Rectal smooth muscle tissue (tissue), 1 donor: ENCODE data around the gene PCDHB5.
"Not testable (repeated sequence)": the region's sequence is repeated elsewhere in the genome, so short reads cannot be mapped to it uniquely, and the experiment has no call there.

Source experiments
- H3K27ac ChIP-seq: one replicate; pipeline ENCODE4 v1.7.0; 2013; ENCODE audit warnings: low read depth, low read length, inconsistent platforms
- H3K27me3 ChIP-seq: one replicate; pipeline ENCODE4 v1.7.0; 2013; ENCODE audit warnings: low read length; ENCODE audit not compliant: control insufficient read depth, insufficient read depth
- H3K36me3 ChIP-seq: one replicate; pipeline ENCODE4 v1.7.0; 2013; ENCODE audit warnings: low read length; ENCODE audit not compliant: control insufficient read depth, insufficient read depth
- H3K4me1 ChIP-seq: one replicate; pipeline ENCODE4 v1.7.0; 2013; ENCODE audit warnings: low read length; ENCODE audit not compliant: control insufficient read depth, insufficient read depth
- H3K4me3 ChIP-seq: one replicate; pipeline ENCODE4 v1.7.0; 2013; ENCODE audit warnings: low read length
- H3K9ac ChIP-seq: one replicate; pipeline ENCODE4 v1.7.0; 2013; ENCODE audit warnings: low read length

Gene PCDHB5

GRCh38 chr5:141157901-141158300, 22.9 kb downstream of the PCDHB5 start:
- not testable (repeated sequence) for H3K4me3 ChIP-seq, H3K4me1 ChIP-seq, H3K27ac ChIP-seq, H3K36me3 ChIP-seq, H3K9ac ChIP-seq, H3K27me3 ChIP-seq

GRCh38 chr5:141172381-141173204, 37.6 kb downstream of the PCDHB5 start, which contains the start of gene PCDHB7:
PCDHB7 (plus strand) TSS chr5:141172644; CDS start chr5:141172836, 192 bp downstream.
- H3K4me3 ChIP-seq, result peak within 1 kb of the TSS; percentile 46
- H3K36me3 ChIP-seq, result no peaks in the 10 kb centered on the region
- H3K27ac ChIP-seq, result no peak within 1 kb of the TSS
- peaks cover 3% of the 10 kb centered on the region for H3K27me3 ChIP-seq
- H3K4me1 ChIP-seq, result no peaks in the 10 kb centered on the region
- H3K9ac ChIP-seq, result no peak within 1 kb of the TSS

GRCh38 chr5:141174291-141175104, 39.5 kb downstream of the PCDHB5 start:
- H3K27me3 ChIP-seq, H3K4me3 ChIP-seq, H3K9ac ChIP-seq, H3K27ac ChIP-seq, H3K36me3 ChIP-seq, H3K4me1 ChIP-seq: not testable (repeated sequence)

- no peak overlapping the region for H3K4me3 ChIP-seq
- peaks cover 3% of the 10 kb centered on the region for H3K27me3 ChIP-seq
Measured at GRCh38 chr5:141175933-141176332, 40.9 kb downstream of the PCDHB5 start.

GRCh38 chr5:141177577-141178191, 42.7 kb downstream of the PCDHB5 start, which contains the start of gene PCDHB8:
PCDHB8 (plus strand) TSS chr5:141177790; CDS start chr5:141178035, 245 bp downstream.
- H3K4me1 ChIP-seq, H3K27me3 ChIP-seq, H3K9ac ChIP-seq, H3K4me3 ChIP-seq, H3K36me3 ChIP-seq, H3K27ac ChIP-seq: not testable (repeated sequence)

More at GRCh38 chr5:141175933-141176332, 40.9 kb downstream of the PCDHB5 start:
- Histone ChIP-seq H3K36me3 (no peaks in the 10 kb centered on the region), H3K9ac (no peak overlapping the region), H3K4me1 (no peaks in the 10 kb centered on the region), H3K27ac (no peak overlapping the region)

- not testable (repeated sequence) for H3K27ac ChIP-seq, H3K4me1 ChIP-seq, H3K4me3 ChIP-seq, H3K36me3 ChIP-seq, H3K9ac ChIP-seq, H3K27me3 ChIP-seq
Measured at GRCh38 chr5:141179371-141179770, 44.4 kb downstream of the PCDHB5 start.

GRCh38 chr5:141179876-141180275, 44.9 kb downstream of the PCDHB5 start:
- H3K36me3 ChIP-seq, H3K27ac ChIP-seq, H3K4me1 ChIP-seq, H3K4me3 ChIP-seq, H3K9ac ChIP-seq, H3K27me3 ChIP-seq: not testable (repeated sequence)

- Histone ChIP-seq H3K9ac (no peak overlapping the region), H3K27ac (no peak overlapping the region), H3K36me3 (no peaks in the 10 kb centered on the region), H3K4me1 (no peaks in the 10 kb centered on the region), H3K27me3 (no peaks in the 10 kb centered on the region), H3K4me3 (no peak overlapping the region)
Measured at GRCh38 chr5:141180313-141180712, 45.3 kb downstream of the PCDHB5 start.

- no peak within 1 kb of the TSS for H3K27ac ChIP-seq
- no peaks in the 10 kb centered on the region for H3K36me3 ChIP-seq
- H3K27me3 ChIP-seq, result no peaks in the 10 kb centered on the region
- no peaks in the 10 kb centered on the region for H3K4me1 ChIP-seq
- H3K4me3 ChIP-seq, result peak within 1 kb of the TSS; percentile 28
- no peak within 1 kb of the TSS for H3K9ac ChIP-seq
Measured at GRCh38 chr5:141182248-141182647, 47.2 kb downstream of the PCDHB5 start, which contains the start of gene PCDHB16. PCDHB16 (plus strand) TSS chr5:141182387; CDS start chr5:141182560, 173 bp downstream.

- not testable (repeated sequence) for H3K4me1 ChIP-seq, H3K27ac ChIP-seq, H3K27me3 ChIP-seq, H3K36me3 ChIP-seq, H3K4me3 ChIP-seq, H3K9ac ChIP-seq
Measured at GRCh38 chr5:141184117-141184855, 49.3 kb downstream of the PCDHB5 start.

- no peak within 1 kb of the TSS for H3K4me3 ChIP-seq
- H3K27ac ChIP-seq, result no peak within 1 kb of the TSS
- no peak within 1 kb of the TSS for H3K9ac ChIP-seq
- H3K36me3 ChIP-seq, result no peaks in the 10 kb centered on the region
- no peaks in the 10 kb centered on the region for H3K4me1 ChIP-seq
- H3K27me3 ChIP-seq, result no peaks in the 10 kb centered on the region
Measured at GRCh38 chr5:141186897-141187512, 52.0 kb downstream of the PCDHB5 start, which contains the start of gene PCDHB9. PCDHB9 (plus strand) TSS chr5:141187161; CDS start chr5:141187319, 158 bp downstream.
